ENCODE data around the gene SHC3. TPM values are rescaled to one million over a fixed set of nuclear protein-coding genes. Genes with fewer than 3 reads are reported as not detected.

SHC3 gene
- total RNA-seq, 1 experiment from 2014 or later, result 1.8 TPM

DNA sequence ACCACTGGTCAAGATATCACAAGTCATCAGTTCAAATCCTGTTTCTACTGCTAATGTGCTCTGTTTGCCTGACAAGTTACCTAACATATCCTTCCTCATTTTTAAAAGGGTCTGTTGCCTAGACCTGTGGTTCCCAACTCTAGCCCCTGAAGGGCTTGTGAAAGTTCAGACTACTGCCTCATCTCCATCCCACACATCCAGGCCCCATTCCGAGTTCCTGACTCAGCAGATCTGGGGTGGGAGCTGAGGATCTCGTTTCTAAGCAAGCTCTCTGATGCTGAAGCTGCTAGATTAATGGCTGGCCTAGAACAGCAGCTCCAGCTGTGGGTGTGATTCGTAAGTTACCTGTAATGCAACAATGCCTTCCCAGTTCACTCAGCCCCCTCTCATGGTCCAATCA lies 154.9 kb downstream of the SHC3 start:
- no peak overlapping the region for H3K56ac ChIP-seq (ENCODE audit: insufficient read length, low read depth, low read length)
- WGBS (ENCODE audit: extremely low coverage, insufficient read length, low lambda C conversion rate), result no CpG with 5 or more reads among the region's 3 CpGs
- no peak overlapping the region for H2AK5ac ChIP-seq (ENCODE audit: insufficient read length, low read length)
- no peak overlapping the region for H2BK120ac ChIP-seq (ENCODE audit: low read depth, low read length, poor library complexity, severe bottlenecking)
- no peak overlapping the region for H3K23ac ChIP-seq (ENCODE audit: insufficient read length, low read depth, low read length)
- no peak overlapping the region for H3K14ac ChIP-seq (ENCODE audit: insufficient read depth, low read length)
- TF ChIP-seq, protein P1, sequence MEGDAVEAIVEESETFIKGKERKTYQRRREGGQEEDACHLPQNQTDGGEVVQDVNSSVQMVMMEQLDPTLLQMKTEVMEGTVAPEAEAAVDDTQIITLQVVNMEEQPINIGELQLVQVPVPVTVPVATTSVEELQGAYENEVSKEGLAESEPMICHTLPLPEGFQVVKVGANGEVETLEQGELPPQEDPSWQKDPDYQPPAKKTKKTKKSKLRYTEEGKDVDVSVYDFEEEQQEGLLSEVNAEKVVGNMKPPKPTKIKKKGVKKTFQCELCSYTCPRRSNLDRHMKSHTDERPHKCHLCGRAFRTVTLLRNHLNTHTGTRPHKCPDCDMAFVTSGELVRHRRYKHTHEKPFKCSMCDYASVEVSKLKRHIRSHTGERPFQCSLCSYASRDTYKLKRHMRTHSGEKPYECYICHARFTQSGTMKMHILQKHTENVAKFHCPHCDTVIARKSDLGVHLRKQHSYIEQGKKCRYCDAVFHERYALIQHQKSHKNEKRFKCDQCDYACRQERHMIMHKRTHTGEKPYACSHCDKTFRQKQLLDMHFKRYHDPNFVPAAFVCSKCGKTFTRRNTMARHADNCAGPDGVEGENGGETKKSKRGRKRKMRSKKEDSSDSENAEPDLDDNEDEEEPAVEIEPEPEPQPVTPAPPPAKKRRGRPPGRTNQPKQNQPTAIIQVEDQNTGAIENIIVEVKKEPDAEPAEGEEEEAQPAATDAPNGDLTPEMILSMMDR (conservative IDR thresholded peaks at IDR 0.05), result no peak
- H4K5ac ChIP-seq (ENCODE audit: insufficient read length, low read depth, low read length), result no peak overlapping the region
- H2BK15ac ChIP-seq (ENCODE audit: low read depth, low read length), result no peak overlapping the region
- H3K4me1 ChIP-seq (ENCODE audit: insufficient read depth, low read length), result peaks cover 7% of the 10 kb centered on the region; the same call in 1 of the 2 replicates
- H2BK20ac ChIP-seq (ENCODE audit: low read depth, low read length, poor library complexity, severe bottlenecking), result no peak overlapping the region
- no peak overlapping the region for H2BK5ac ChIP-seq (ENCODE audit: insufficient read length, low read length)
- H3K9me3 ChIP-seq (ENCODE audit: control insufficient read depth, low read depth, low read length), result no peaks in the 10 kb centered on the region
- no peak overlapping the region for H2AFZ ChIP-seq (ENCODE audit: low read length)
- Mint-ChIP-seq H3K9me3 (peaks cover 0 to 6% of the 10 kb centered on the region in 2 experiments; a peak in 3 of 5 replicates), H3K36me3 (ENCODE audit: insufficient read depth in 1 of 3, low read depth in 3 of 3) (peaks cover 0 to 11% (median 0%) of the 10 kb centered on the region in 3 experiments; a peak in 3 of 7 replicates), H3K27ac (no peak overlapping the region; a peak in 1 of 7 replicates), H3K27me3 (ENCODE audit: low read depth) (peaks cover 1% of the 10 kb centered on the region; the same call in 1 of the 2 replicates), H3K4me1 (peaks cover 15 to 18% of the 10 kb centered on the region in 2 experiments), H3K4me3 (no peak overlapping the region)
- no peak overlapping the region for H3T11ph ChIP-seq (ENCODE audit: low read length)
- no peaks in the 10 kb centered on the region for H3K79me2 ChIP-seq (ENCODE audit: insufficient read depth, low read length)
- H3K23me2 ChIP-seq (ENCODE audit: insufficient read length, low read depth, low read length, poor library complexity, severe bottlenecking), result no peaks in the 10 kb centered on the region
- H3K4ac ChIP-seq (ENCODE audit: low read depth, low read length), result no peak overlapping the region
- no peak overlapping the region for H3K27ac ChIP-seq (ENCODE audit: insufficient read length, low read depth, low read length)
- no peak overlapping the region for H3K9ac ChIP-seq (ENCODE audit: extremely low read depth, insufficient read length, low read length)
- H3K4me2 ChIP-seq (ENCODE audit: insufficient read depth, insufficient read length, low read length), result no peak overlapping the region
- no peak overlapping the region for H4K8ac ChIP-seq (replicated peaks; ENCODE audit: insufficient read length, low read depth, low read length)
- H3K27me3 ChIP-seq (ENCODE audit: insufficient read depth, low read length), result no peaks in the 10 kb centered on the region
- DNase-seq, result no peak
- no peak overlapping the region for H3K18ac ChIP-seq (ENCODE audit: insufficient read length, low read depth, low read length)
- no peak overlapping the region for H2BK12ac ChIP-seq (ENCODE audit: insufficient read length, low read depth, low read length)
- no peaks in the 10 kb centered on the region for H4K20me1 ChIP-seq (ENCODE audit: control insufficient read depth, insufficient read depth, insufficient read length)
- no peaks in the 10 kb centered on the region for H3K79me1 ChIP-seq (ENCODE audit: insufficient read depth, low read depth, low read length, poor library complexity, severe bottlenecking)
- no peak overlapping the region for H4K91ac ChIP-seq (ENCODE audit: insufficient read length, low read depth, low read length)

Data from H9 (cell line).